K562 (cell line): ENCODE results near the gene RASL12. TPM values are rescaled to one million over a fixed set of nuclear protein-coding genes. Genes with fewer than 3 reads are reported as not detected.
"Not testable (repeated sequence)": the region's sequence is repeated elsewhere in the genome, so short reads cannot be mapped to it uniquely, and the experiment has no call there.

Experiments used
- ATAC-seq: fragments of 200-7000 bp; cut with Tn5 transposase; 3 replicates; pipeline ENCODE4 v1.9.1; 2020; ENCODE audit warnings: moderate library complexity
- BruUV-seq: library from RNA; stranded (reverse); fragments of 400-500 nt; replicated peaks from 2 replicates; lab custom pipeline; 2021; lab: Mats Ljungman, UMichigan
- CTCF ChIA-PET: fragments of 300-600 bp; formaldehyde crosslinking; extraction: SDS; loops from one replicate; lab custom pipeline; 2021; ENCODE audit warnings: low intra/inter-chr PET ratio; lab: Yijun Ruan, JAX
- POLR2A ChIA-PET: fragments of 300-600, 350-650 bp; sonication (Branson Sonifier 250); formaldehyde crosslinking; extraction: SDS; loops from one replicate; lab custom pipeline; 2021; ENCODE audit warnings: antibody characterized with exemption, inconsistent platforms; lab: Yijun Ruan, JAX
- DNase-seq, 4 experiments: peaks; one replicate each; pipeline versions ENCODE4 v3.0.0 to v3.0.0-alpha.2; 2011 to 2018; ENCODE audit warnings: low spot score in 3 of 4, mixed read lengths in 3 of 4; ENCODE audit errors: extremely low read depth in 1 of 4
- FAIRE-seq: peaks from 2 replicates; lab custom pipeline; 2011; peaks lifted over from hg19 to GRCh38; lab: Jason Lieb, UNC
- H2AFZ ChIP-seq: 2 replicates; pipeline ENCODE4 v1.6.0; 2011; ENCODE audit warnings: low read depth, low read length, control low read depth, inconsistent platforms
- H3K27ac ChIP-seq: fragments of 200-600 bp; 3 replicates; pipeline ENCODE4 v1.8.0; 2011; ENCODE audit warnings: low read depth, mild to moderate bottlenecking, control low read depth, inconsistent platforms, low read length, moderate library complexity, mixed read lengths; ENCODE audit errors: extremely low read depth
- H3K27me3 ChIP-seq, 2 experiments: fragments of 300-600 bp in 1 of 2; 2 replicates in 1 of 2; 3 replicates in 1 of 2; pipeline versions ENCODE4 v1.6.0 to v1.8.0; 2011; ENCODE audit warnings: inconsistent platforms in 2 of 2, low read length in 2 of 2, mild to moderate bottlenecking in 1 of 2, mixed read lengths in 1 of 2, moderate library complexity in 1 of 2; ENCODE audit not compliant: control insufficient read depth in 2 of 2, insufficient read depth in 2 of 2
- H3K36me3 ChIP-seq: fragments of 300-600 bp; 3 replicates; pipeline ENCODE4 v1.8.0; 2011; ENCODE audit warnings: mild to moderate bottlenecking, low read length, inconsistent platforms; ENCODE audit not compliant: control insufficient read depth, insufficient read depth
- H3K4me1 ChIP-seq, 2 experiments: fragments of 200-600 bp in 1 of 2; replicated peaks in 1 of 2; 2 replicates in 1 of 2; 3 replicates in 1 of 2; pipeline versions ENCODE4 v1.5.1 to v1.8.0; 2011; ENCODE audit warnings: inconsistent platforms in 2 of 2, low read length in 2 of 2, mild to moderate bottlenecking in 1 of 2, mixed read lengths in 1 of 2, moderate library complexity in 1 of 2; ENCODE audit not compliant: control insufficient read depth in 2 of 2, insufficient read depth in 2 of 2
- H3K4me2 ChIP-seq: 2 replicates; pipeline ENCODE4 v1.6.1; 2011; ENCODE audit warnings: low read length, control low read depth, inconsistent platforms, mixed read lengths; ENCODE audit not compliant: insufficient read depth
- H3K4me3 ChIP-seq: fragments of 200-600 bp; sonication (generic), shearing (Covaris generic); 2 replicates; pipeline ENCODE4 v1.5.1; 2016; ENCODE audit warnings: control low read depth, inconsistent platforms
- H3K79me2 ChIP-seq: fragments of 200-600 bp; 3 replicates; pipeline ENCODE4 v1.8.0; 2011; ENCODE audit warnings: low read length, inconsistent platforms; ENCODE audit not compliant: control insufficient read depth, insufficient read depth
- H3K9ac ChIP-seq, 2 experiments: 2 replicates each; pipeline versions ENCODE4 v1.6.0 to v1.6.1; 2011; ENCODE audit warnings: low read depth in 2 of 2, low read length in 2 of 2, control low read depth in 1 of 2, inconsistent platforms in 1 of 2, mild to moderate bottlenecking in 1 of 2, mixed read lengths in 1 of 2; ENCODE audit not compliant: insufficient read depth in 1 of 2
- H3K9me1 ChIP-seq: one replicate; pipeline ENCODE4 v1.6.0; 2011; ENCODE audit warnings: inconsistent platforms, mild to moderate bottlenecking, low read length, moderate library complexity; ENCODE audit not compliant: control insufficient read depth, insufficient read depth
- H3K9me3 ChIP-seq: replicated peaks from 2 replicates; pipeline ENCODE4 v1.5.1; 2011; ENCODE audit warnings: low read depth, low read length, inconsistent platforms; ENCODE audit not compliant: control insufficient read depth, insufficient read depth
- H4K20me1 ChIP-seq: replicated peaks from 2 replicates; pipeline ENCODE4 v1.6.1; 2011; ENCODE audit warnings: low read length, inconsistent platforms, mixed read lengths; ENCODE audit not compliant: control insufficient read depth, insufficient read depth
- POLR2G ChIP-seq: fragments of 200-400 bp; formaldehyde crosslinking; IDR thresholded peaks from 2 replicates; pipeline ENCODE4 v1.6.1; 2017; ENCODE audit warnings: low read depth, mild to moderate bottlenecking, antibody characterized with exemption, low read length, moderate library complexity
- ZNF707 ChIP-seq: fragments of 250-450 bp; sonication (Bioruptor Pico); conservative IDR thresholded peaks from 2 replicates; pipeline ENCODE4 v1.8.0; 2022; ENCODE audit warnings: inconsistent platforms, mild to moderate bottlenecking, moderate library complexity
- WGBS: fragments of 100-300 bp; shearing (Covaris generic); methylation state at CpG from one replicate; pipeline ENCODE4 v1.1.6; 2016; ENCODE audit warnings: low coverage, mixed read lengths; ENCODE audit not compliant: insufficient coverage; ENCODE audit errors: missing lambda C conversion rate; 5-methylcytosine and 5-hydroxymethylcytosine counted together
- in situ Hi-C: fragments of 300-500 bp; cut with MboI; formaldehyde crosslinking; loops from 4 replicates; pipeline ENCODE4 v1.15.0; 2018; ENCODE audit warnings: inconsistent platforms, mixed read lengths
- intact Hi-C: fragments of 100-400 bp; cut with micrococcal nuclease; formaldehyde crosslinking; loops from 2 replicates; pipeline ENCODE4 v1.14.2; 2022
- polyA plus RNA-seq, 8 experiments: library from polyadenylated mRNA; depleted of rRNA in 4 of 8; stranded (reverse) in 5 of 8; unstranded in 3 of 8; fragments of >200 nt; fragmentation: Nextera tagmentation in 2 of 8; fragmentation: Illumina TruSeq in 1 of 8; extraction: Ambion mirVana in 2 of 8; extraction: Trizol in 1 of 8; gene quantifications; 2 replicates each; pipeline versions ENCODE4 v1.2.1 to v1.2.3, GENCODE V29; 2011 to 2014; ENCODE audit warnings: inconsistent platforms in 1 of 8, missing spikeins in 1 of 8
- total RNA-seq, 7 experiments: library from RNA; depleted of rRNA in 6 of 7; stranded (reverse); fragments of >200 nt in 6 of 7; fragmentation: Illumina TruSeq in 2 of 7; extraction: Trizol in 2 of 7; gene quantifications; 2 replicates each; pipeline versions ENCODE4 v1.2.1 to v1.2.3, GENCODE V29; 2011 to 2021; ENCODE audit warnings: low replicate concordance in 1 of 7

RASL12 gene
- total and polyA plus RNA-seq, 9 of the 15 experiments (the other 6 are each of a cell fraction or from before 2014, with no cell fraction given): not detected

GRCh38 chr15:65094294-65094995, 26.7 kb upstream of the RASL12 start:
- no peak; the same call in 2 of the 3 replicates for ATAC-seq

GRCh38 chr15:65093793-65094170, 26.0 kb upstream of the RASL12 start:
- DNase-seq, ATAC-seq, H4K20me1 ChIP-seq, in situ Hi-C loops, H3K4me1 ChIP-seq, H3K79me2 ChIP-seq, intact Hi-C loops, BruUV-seq, H3K4me3 ChIP-seq, H3K9me3 ChIP-seq, H3K27ac ChIP-seq, H2AFZ ChIP-seq, H3K4me2 ChIP-seq, H3K27me3 ChIP-seq, FAIRE-seq, CTCF ChIA-PET, H3K9me1 ChIP-seq, H3K9ac ChIP-seq, H3K36me3 ChIP-seq: not testable (repeated sequence)
- POLR2A ChIA-PET: interaction anchor here (0.6 kb wide), 1 partner anchor 89 kb away, joined by 3 read pairs; no protein-coding TSS in a partner anchor
- WGBS: 51% methylated on average over 13 of the region's 13 CpGs

More at GRCh38 chr15:65094294-65094995, 26.7 kb upstream of the RASL12 start:
- Histone ChIP-seq H2AFZ (no peak overlapping the region), H3K27me3 (no peaks in the 10 kb centered on the region; a peak in 2 of 5 replicates), H3K79me2 (no peaks in the 10 kb centered on the region), H3K9me1 (no peaks in the 10 kb centered on the region), H3K4me3 (no peak overlapping the region), H3K36me3 (peaks cover 14% of the 10 kb centered on the region; the same call in 2 of the 3 replicates), H3K9me3 (no peaks in the 10 kb centered on the region), H3K4me1 (peaks cover 0 to 5% of the 10 kb centered on the region in 2 experiments; a peak in 1 of 5 replicates), H4K20me1 (no peaks in the 10 kb centered on the region), H3K27ac (no peak overlapping the region), H3K4me2 (no peak overlapping the region), H3K9ac (peak overlapping the region in 1 of 2 experiments; percentile 33; a peak in 2 of 4 replicates)
- POLR2A ChIA-PET: interaction anchor here (0.6 to 1.2 kb wide), 2 partner anchors 8 to 36 kb away, joined by 3 read pairs; no protein-coding TSS in a partner anchor
- TF ChIP-seq POLR2G (0 out of 2 replicates have a peak, but pooled peaks have one; percentile 42), ZNF707 (no peak)
- no TSS peak for BruUV-seq
- DNase-seq (no peak), FAIRE-seq (no peak)
- 31% methylated on average over 13 of the region's 14 CpGs for WGBS
- intact Hi-C loops (no loop called here), in situ Hi-C loops (no loop called here)
- CTCF ChIA-PET: no interaction called here
